Immature natural killer cell (primary cell): ENCODE data around the gene RASSF5. TPM values are rescaled to one million over a fixed set of nuclear protein-coding genes. Genes with fewer than 3 reads are reported as not detected.
"Not testable (repeated sequence)": the region's sequence is repeated elsewhere in the genome, so short reads cannot be mapped to it uniquely, and the experiment has no call there.

ENCODE experiments used
- DNase-seq, 3 donors: peaks; one replicate each; pipeline ENCODE4 v3.0.0; 2022; ENCODE audit warnings: mixed read lengths in 1 of 3
- H3K27ac Mint-ChIP-seq, 6 donors: one replicate each; pipeline ENCODE4 v1.8.0; 2020; ENCODE audit warnings: mixed read lengths in 6 of 6, mild to moderate bottlenecking in 5 of 6, inconsistent platforms in 4 of 6, moderate library complexity in 3 of 6
- H3K27me3 Mint-ChIP-seq, 3 donors: one replicate each; pipeline ENCODE4 v1.8.0; 2020 to 2021; ENCODE audit warnings: low read depth in 3 of 3, mild to moderate bottlenecking in 3 of 3, mixed read lengths in 3 of 3, moderate library complexity in 3 of 3, inconsistent platforms in 1 of 3
- H3K36me3 Mint-ChIP-seq, 3 donors: one replicate each; pipeline ENCODE4 v1.8.0; 2020; ENCODE audit warnings: mixed read lengths in 3 of 3, inconsistent platforms in 2 of 3, mild to moderate bottlenecking in 2 of 3
- H3K4me1 Mint-ChIP-seq, 2 donors: one replicate each; pipeline ENCODE4 v1.8.0; 2020; ENCODE audit warnings: inconsistent platforms in 2 of 2, mild to moderate bottlenecking in 2 of 2, mixed read lengths in 2 of 2, moderate library complexity in 1 of 2
- H3K4me3 Mint-ChIP-seq, 5 donors: one replicate each; pipeline ENCODE4 v1.8.0; 2020; ENCODE audit warnings: mild to moderate bottlenecking in 5 of 5, mixed read lengths in 5 of 5, inconsistent platforms in 3 of 5, moderate library complexity in 3 of 5
- H3K9me3 Mint-ChIP-seq, 6 donors: one replicate each; pipeline ENCODE4 v1.8.0; 2020; ENCODE audit warnings: mild to moderate bottlenecking in 6 of 6, mixed read lengths in 6 of 6, inconsistent platforms in 4 of 6, moderate library complexity in 3 of 6
- polyA plus RNA-seq, 3 donors: library from polyadenylated mRNA; unstranded; fragments of 300-500 nt; fragmentation: Illumina TruSeq; gene quantifications; one replicate each; pipeline ENCODE4 v1.2.3, GENCODE V29; 2021

The RASSF5 gene
- polyA plus RNA-seq, 3 donors from 2014 or later = 218 to 459 (median 310) TPM

DNA sequence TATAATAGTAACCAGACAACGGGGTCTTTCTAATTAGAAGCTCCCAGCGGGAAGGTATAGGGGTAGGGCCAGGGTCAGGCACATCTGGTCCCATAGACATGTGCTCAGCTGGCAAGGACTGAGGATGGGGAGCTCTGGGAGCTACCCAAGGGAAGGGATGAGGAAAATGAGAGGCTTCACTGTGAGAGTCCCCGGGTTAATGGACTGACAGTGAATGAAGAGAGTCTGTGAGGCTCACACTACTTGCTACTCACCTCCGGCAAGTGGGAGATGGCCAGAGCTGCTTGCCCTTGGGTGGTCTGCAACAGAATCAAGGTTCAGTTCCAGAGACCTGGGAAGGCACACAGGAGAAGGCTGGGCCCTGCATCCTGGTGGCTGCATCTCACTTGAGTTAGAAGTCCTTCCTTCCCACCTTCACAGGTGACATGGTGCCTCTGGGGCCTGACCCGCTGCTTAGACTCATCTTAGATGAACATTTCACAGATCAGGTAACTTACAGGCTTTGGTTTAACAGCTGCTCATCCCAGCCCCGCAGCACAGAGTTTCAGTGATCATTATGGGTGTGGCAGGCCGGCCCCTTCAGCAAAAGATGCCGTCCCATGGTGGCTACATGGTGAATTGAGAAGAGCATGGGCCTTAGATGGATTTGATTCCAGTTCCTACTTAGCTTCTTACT is 73.2 kb downstream of the RASSF5 start:
- Mint-ChIP-seq H3K4me3 (peak overlapping the region; percentile 77 to 88 (median 84)), H3K27me3 (peaks cover 29 to 41% (median 31%) of the 10 kb centered on the region in 3 donors), H3K9me3 (no peaks in the 10 kb centered on the region), H3K27ac (peak overlapping the region; percentile 96 to 99 (median 98)), H3K36me3 (peaks cover 4 to 17% (median 12%) of the 10 kb centered on the region in 3 donors), H3K4me1 (peaks cover 89 to 93% of the 10 kb centered on the region in 2 donors)
- no peak for DNase-seq

DNA sequence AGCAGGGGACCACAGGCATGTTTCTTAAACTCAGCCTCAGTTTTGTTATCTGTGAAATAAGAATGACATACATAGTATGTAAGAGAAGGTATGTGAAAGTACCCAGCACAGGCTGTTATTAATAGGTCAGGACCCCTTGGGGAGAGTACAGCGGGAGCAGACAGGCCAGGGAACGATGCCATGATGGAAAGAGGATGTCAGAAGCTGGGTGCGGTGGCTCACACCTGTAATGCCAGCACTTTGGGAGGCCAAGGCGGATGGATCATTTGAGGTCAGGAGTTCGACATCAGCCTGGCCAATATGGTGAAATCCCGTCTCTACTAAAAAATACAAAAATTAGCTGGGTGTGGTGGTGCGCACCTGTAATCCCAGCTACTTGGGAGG is 73.8 kb downstream of the RASSF5 start:
- peak overlapping the region; percentile 77 to 88 (median 84) for H3K4me3 Mint-ChIP-seq
- H3K27ac Mint-ChIP-seq = peak overlapping the region; percentile 96 to 99 (median 98)
- not testable (repeated sequence) for DNase-seq, H3K9me3 Mint-ChIP-seq
- H3K27me3 Mint-ChIP-seq = peaks cover 29 to 41% (median 31%) of the 10 kb centered on the region in 3 donors
- H3K4me1 Mint-ChIP-seq = peaks cover 86 to 93% of the 10 kb centered on the region in 2 donors
- peaks cover 4 to 21% (median 15%) of the 10 kb centered on the region in 3 donors for H3K36me3 Mint-ChIP-seq

DNA sequence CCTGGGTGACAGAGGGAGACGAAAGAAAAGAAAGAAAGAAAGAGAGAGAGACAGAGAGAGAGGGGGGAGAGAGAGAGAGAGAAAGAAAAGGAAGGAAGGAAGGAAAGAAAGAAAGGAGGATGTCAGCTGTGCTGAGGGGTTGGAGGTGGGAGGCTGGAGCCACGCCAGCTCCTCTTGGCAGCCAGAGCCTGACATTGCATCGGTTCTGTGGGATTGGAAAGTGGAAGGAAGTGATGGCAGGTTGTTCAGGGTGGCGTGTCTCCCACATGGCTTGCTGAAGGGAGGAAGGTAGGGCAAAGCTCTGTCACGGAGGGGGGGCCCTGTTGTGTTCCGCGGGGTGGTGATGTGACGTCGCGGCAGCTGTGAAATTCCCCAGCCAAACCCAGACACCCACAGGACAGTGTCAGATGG is 74.2 kb downstream of the RASSF5 start:
- H3K4me3 Mint-ChIP-seq = peak overlapping the region; percentile 77 to 88 (median 84)
- H3K4me1 Mint-ChIP-seq = peaks cover 83 to 93% of the 10 kb centered on the region in 2 donors
- DNase-seq = peak; percentile 78 to 82 (median 81)
- H3K9me3 Mint-ChIP-seq = no peaks in the 10 kb centered on the region
- peaks cover 27 to 41% (median 31%) of the 10 kb centered on the region in 3 donors for H3K27me3 Mint-ChIP-seq
- H3K27ac Mint-ChIP-seq = peak overlapping the region; percentile 96 to 99 (median 98)
- H3K36me3 Mint-ChIP-seq = peaks cover 4 to 26% (median 17%) of the 10 kb centered on the region in 3 donors

DNA sequence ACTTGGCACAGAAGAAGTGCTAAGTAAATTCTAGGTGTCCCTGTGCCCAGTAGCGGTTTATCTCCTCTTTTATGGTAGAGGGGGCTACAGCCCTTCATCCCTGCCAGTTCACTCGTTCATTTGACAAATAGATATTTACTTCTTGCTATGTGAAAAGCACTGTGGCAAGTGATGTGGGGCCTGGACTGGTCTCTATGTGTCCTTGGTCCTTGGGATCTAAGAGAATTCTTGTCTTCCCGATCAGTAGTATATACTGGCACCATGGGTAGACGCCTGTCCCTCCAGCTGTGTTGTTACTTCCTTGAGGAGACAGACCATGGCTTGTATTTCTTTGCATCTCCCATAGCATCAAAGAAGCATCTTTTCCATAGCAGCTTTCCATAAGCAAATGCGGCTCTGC is 75.2 kb downstream of the RASSF5 start:
- Mint-ChIP-seq H3K4me1 (peaks cover 77 to 92% of the 10 kb centered on the region in 2 donors), H3K27me3 (peaks cover 27 to 41% (median 31%) of the 10 kb centered on the region in 3 donors), H3K27ac (peak overlapping the region; percentile 96 to 99 (median 98)), H3K9me3 (no peaks in the 10 kb centered on the region), H3K4me3 (peak overlapping the region; percentile 77 to 88 (median 84)), H3K36me3 (peaks cover 4 to 35% (median 24%) of the 10 kb centered on the region in 3 donors)
- DNase-seq = no peak

DNA sequence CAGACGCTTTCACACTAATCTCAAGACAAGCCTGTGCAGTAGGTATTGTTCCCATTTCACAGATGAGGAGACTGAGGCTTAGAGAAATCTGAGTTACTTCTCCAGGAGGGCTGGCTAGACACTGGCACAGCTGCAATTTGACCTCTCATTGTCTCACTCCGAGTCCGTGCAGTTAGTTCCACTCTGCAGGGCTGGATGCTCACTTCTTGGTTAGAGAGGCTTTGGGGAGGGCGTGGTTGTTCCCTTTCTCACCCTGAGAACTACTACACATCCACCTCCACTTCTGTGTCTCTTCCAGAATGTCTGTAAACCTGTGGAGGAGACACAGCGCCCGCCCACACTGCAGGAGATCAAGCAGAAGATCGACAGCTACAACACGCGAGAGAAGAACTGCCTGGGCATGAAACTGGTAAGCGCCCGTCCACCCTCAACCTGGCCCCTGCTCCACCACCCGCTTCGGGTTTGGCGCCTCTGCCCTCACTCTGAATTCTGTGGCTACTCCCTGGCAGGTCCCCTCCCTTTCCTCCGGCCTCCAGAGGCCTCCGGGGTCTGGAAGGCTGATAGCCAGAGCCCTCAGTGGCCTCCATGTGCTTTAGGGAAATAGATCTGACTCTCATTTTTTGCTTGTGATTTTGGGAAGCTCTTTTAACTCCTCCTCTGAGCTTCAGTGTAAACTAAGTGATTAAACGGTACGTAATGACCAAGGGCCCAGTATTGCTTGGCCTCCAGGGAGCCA is 75.8 kb downstream of the RASSF5 start:
- Mint-ChIP-seq H3K27me3 (peaks cover 25 to 37% (median 28%) of the 10 kb centered on the region in 3 donors), H3K36me3 (peaks cover 4 to 34% (median 23%) of the 10 kb centered on the region in 3 donors), H3K4me3 (peak overlapping the region; percentile 77 to 88 (median 84)), H3K4me1 (peaks cover 71 to 87% of the 10 kb centered on the region in 2 donors), H3K9me3 (no peaks in the 10 kb centered on the region), H3K27ac (peak overlapping the region; percentile 96 to 99 (median 98))
- DNase-seq = peak in 2 of 3 donors; percentile 54 to 56

DNA sequence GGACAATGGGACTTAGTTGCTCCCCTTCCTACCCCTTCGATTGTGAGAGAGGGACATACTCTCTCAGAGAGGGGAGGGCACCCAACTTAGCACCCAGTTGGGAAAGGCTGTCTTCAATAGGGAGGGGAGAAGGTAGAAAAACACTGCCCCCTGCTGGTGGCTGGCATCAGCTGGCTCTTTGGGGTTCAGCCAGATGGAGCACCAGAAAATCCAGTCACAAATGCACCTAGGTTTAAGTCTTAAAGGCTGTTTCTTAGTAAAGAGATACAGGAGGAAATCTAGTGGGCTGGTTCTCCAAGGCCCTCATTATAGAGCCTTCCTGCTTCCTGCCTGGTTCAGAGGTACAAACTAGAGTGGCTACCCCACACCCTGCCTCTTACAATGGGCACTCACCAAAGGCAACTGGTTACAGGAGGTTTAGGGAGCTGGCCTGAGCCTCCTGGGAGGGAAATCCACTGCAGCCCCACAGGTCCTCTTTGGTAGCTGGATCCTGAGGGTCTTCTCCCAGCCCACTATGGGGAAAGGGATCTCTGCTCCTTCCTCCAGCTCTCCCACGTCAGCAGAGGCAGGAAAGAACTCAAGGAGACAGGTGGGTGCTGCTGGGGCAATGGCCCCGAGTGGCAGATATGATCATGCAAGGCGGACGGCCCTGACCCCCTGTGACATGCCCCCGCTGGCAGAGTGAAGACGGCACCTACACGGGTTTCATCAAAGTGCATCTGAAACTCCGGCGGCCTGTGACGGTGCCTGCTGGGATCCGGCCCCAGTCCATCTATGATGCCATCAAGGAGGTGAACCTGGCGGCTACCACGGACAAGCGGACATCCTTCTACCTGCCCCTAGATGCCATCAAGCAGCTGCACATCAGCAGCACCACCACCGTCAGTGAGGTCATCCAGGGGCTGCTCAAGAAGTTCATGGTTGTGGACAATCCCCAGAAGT is 76.6 kb downstream of the RASSF5 start:
- Mint-ChIP-seq H3K9me3 (no peaks in the 10 kb centered on the region), H3K36me3 (peaks cover 4 to 36% (median 25%) of the 10 kb centered on the region in 3 donors), H3K4me3 (peak overlapping the region; percentile 77 to 88 (median 84)), H3K27ac (peak overlapping the region; percentile 96 to 99 (median 98)), H3K4me1 (peaks cover 66 to 86% of the 10 kb centered on the region in 2 donors), H3K27me3 (peaks cover 25 to 32% (median 25%) of the 10 kb centered on the region in 3 donors)
- peak; percentile 82 to 84 (median 83) for DNase-seq

DNA sequence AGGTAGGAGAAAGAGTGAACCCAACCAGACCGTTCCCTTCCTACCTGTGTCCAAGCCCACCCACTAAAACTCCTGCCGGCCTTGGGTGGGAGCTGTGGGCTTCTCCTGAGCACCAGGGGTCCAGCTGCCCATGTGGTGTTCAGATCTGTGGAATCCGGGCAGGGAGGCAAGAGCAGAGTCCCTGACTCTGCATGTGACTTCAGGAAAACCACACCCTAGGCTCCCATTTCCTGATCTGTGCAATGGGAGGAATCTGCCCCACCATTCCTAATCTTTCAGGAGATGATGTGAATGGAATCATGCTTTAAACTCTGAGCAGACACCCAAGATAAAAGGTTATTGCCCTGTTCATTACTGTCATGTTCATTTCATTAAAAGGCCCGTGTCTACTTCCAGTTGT is 77.4 kb downstream of the RASSF5 start:
- peaks cover 66 to 86% of the 10 kb centered on the region in 2 donors for H3K4me1 Mint-ChIP-seq
- no peaks in the 10 kb centered on the region for H3K9me3 Mint-ChIP-seq
- DNase-seq = no peak
- H3K27me3 Mint-ChIP-seq = peaks cover 20 to 28% (median 25%) of the 10 kb centered on the region in 3 donors
- no peak overlapping the region for H3K4me3 Mint-ChIP-seq
- peaks cover 4 to 36% (median 25%) of the 10 kb centered on the region in 3 donors for H3K36me3 Mint-ChIP-seq
- H3K27ac Mint-ChIP-seq = peak overlapping the region in 4 of 6 donors; percentile 74 to 86 (median 78)

DNA sequence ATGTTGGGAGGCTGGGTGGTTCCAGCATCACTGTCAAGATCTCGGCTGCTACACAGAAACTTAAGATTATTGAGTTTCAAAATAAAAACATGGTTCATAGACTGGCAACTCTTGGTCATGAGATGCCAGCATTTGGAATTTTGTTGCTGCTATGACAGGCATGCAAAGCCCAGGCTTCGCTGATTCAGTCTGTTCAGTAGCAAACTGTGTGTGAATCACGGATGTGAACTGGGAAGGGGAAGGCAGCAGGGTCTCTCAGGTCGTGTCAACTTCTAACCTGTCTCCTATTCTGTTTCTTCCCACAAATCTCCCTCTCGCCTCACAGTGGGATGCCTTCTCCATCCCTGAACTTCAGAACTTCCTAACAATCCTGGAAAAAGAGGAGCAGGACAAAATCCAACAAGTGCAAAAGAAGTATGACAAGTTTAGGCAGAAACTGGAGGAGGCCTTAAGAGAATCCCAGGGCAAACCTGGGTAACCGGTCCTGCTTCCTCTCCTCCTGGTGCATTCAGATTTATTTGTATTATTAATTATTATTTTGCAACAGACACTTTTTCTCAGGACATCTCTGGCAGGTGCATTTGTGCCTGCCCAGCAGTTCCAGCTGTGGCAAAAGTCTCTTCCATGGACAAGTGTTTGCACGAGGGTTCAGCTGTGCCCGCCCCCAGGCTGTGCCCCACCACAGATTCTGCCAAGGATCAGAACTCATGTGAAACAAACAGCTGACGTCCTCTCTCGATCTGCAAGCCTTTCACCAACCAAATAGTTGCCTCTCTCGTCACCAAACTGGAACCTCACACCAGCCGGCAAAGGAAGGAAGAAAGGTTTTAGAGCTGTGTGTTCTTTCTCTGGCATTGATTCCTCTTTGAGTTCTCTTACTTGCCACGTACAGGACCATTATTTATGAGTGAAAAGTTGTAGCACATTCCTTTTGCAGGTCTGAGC is 79.4 kb downstream of the RASSF5 start:
- peaks cover 0 to 36% (median 28%) of the 10 kb centered on the region in 3 donors for H3K36me3 Mint-ChIP-seq
- H3K27me3 Mint-ChIP-seq = peaks cover 2 to 9% (median 9%) of the 10 kb centered on the region in 3 donors
- no peak overlapping the region for H3K4me3 Mint-ChIP-seq
- DNase-seq = no peak
- H3K27ac Mint-ChIP-seq = peak overlapping the region in 5 of 6 donors; percentile 32 to 80 (median 70)
- H3K4me1 Mint-ChIP-seq = peaks cover 66 to 86% of the 10 kb centered on the region in 2 donors
- H3K9me3 Mint-ChIP-seq = no peaks in the 10 kb centered on the region

DNA sequence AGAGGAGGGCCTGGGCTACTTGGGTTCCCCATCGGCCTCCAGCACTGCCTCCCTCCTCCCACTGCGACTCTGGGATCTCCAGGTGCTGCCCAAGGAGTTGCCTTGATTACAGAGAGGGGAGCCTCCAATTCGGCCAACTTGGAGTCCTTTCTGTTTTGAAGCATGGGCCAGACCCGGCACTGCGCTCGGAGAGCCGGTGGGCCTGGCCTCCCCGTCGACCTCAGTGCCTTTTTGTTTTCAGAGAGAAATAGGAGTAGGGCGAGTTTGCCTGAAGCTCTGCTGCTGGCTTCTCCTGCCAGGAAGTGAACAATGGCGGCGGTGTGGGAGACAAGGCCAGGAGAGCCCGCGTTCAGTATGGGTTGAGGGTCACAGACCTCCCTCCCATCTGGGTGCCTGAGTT is 80.6 kb downstream of the RASSF5 start:
- Mint-ChIP-seq H3K4me1 (peaks cover 64 to 85% of the 10 kb centered on the region in 2 donors), H3K36me3 (peaks cover 0 to 39% (median 28%) of the 10 kb centered on the region in 3 donors), H3K9me3 (no peaks in the 10 kb centered on the region), H3K27me3 (peaks cover 0 to 7% (median 5%) of the 10 kb centered on the region in 3 donors), H3K4me3 (no peak overlapping the region), H3K27ac (peak overlapping the region in 5 of 6 donors; percentile 1 to 59 (median 28))
- DNase-seq = no peak

DNA sequence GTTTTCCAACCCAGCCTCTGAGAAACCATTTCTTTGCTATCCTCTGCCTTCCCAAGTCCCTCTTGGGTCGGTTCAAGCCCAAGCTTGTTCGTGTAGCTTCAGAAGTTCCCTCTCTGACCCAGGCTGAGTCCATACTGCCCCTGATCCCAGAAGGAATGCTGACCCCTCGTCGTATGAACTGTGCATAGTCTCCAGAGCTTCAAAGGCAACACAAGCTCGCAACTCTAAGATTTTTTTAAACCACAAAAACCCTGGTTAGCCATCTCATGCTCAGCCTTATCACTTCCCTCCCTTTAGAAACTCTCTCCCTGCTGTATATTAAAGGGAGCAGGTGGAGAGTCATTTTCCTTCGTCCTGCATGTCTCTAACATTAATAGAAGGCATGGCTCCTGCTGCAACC is 81.2 kb downstream of the RASSF5 start:
- Mint-ChIP-seq H3K4me3 (no peak overlapping the region), H3K4me1 (peaks cover 62 to 79% of the 10 kb centered on the region in 2 donors), H3K9me3 (no peaks in the 10 kb centered on the region), H3K36me3 (peaks cover 3 to 42% (median 27%) of the 10 kb centered on the region in 3 donors), H3K27ac (peak overlapping the region; percentile 25 to 93 (median 82)), H3K27me3 (peaks cover 0 to 3% (median 3%) of the 10 kb centered on the region in 3 donors)
- DNase-seq = no peak

DNA sequence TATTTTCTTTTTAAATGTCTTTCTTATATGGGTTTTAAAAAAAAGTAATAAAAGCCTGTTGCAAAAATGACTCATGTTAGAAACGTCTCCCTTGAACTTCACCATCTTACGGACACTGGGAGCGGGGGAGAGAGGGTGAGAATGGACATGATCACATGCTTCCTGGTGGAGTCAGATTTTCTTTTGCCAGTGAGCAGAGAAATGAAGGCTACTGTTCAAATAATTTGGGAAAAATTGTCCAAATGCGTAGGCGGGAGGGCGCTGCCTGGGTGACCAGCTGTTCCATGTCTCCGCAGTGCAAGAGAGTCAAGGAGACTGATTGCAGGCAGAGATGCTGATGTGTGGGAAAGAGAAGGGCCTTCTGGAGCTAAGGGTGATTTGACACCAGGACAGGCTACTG is 81.9 kb downstream of the RASSF5 start:
- H3K36me3 Mint-ChIP-seq = peaks cover 8 to 37% (median 25%) of the 10 kb centered on the region in 3 donors
- DNase-seq = no peak
- peak overlapping the region in 2 of 5 donors; percentile 9 to 27 for H3K4me3 Mint-ChIP-seq
- peak overlapping the region; percentile 73 to 94 (median 92) for H3K27ac Mint-ChIP-seq
- no peaks in the 10 kb centered on the region for H3K9me3 Mint-ChIP-seq
- H3K4me1 Mint-ChIP-seq = peaks cover 59 to 79% of the 10 kb centered on the region in 2 donors
- H3K27me3 Mint-ChIP-seq = peaks cover 0 to 3% (median 0%) of the 10 kb centered on the region in 3 donors
